Neural cell (in vitro differentiated cells): Measurements from ENCODE around the gene RBBP7. TPM values are rescaled to one million over a fixed set of nuclear protein-coding genes. Genes with fewer than 3 reads are reported as not detected.

Experiments used
- H2AFZ ChIP-seq: fragments of 200-600, 300-800 bp; sonication (generic), shearing (Covaris generic); 2 replicates; pipeline ENCODE4 v1.6.0; 2014; ENCODE audit warnings: low read depth, mild to moderate bottlenecking, antibody characterized with exemption, low read length, moderate library complexity
- H3F3A ChIP-seq: fragments of 200-600 bp; shearing (Covaris generic); 2 replicates; pipeline ENCODE4 v1.6.1; 2016; ENCODE audit warnings: mild to moderate bottlenecking, moderate library complexity, mixed read lengths, antibody characterized with exemption, low read length; ENCODE audit not compliant: insufficient read depth, poor library complexity, severe bottlenecking
- H3K27ac ChIP-seq: fragments of 200-600, 300-800 bp; sonication (generic), shearing (Covaris generic); 2 replicates; pipeline ENCODE4 v1.5.1; 2014; ENCODE audit warnings: mild to moderate bottlenecking, low read length, moderate library complexity
- H3K27me3 ChIP-seq: fragments of 300-800, 200-600 bp; sonication (generic), shearing (Covaris generic); 2 replicates; pipeline ENCODE4 v1.6.0; 2014; ENCODE audit warnings: mild to moderate bottlenecking, low read depth, low read length, moderate library complexity; ENCODE audit not compliant: insufficient read depth
- H3K36me3 ChIP-seq: fragments of 300-800, 200-600 bp; sonication (generic), shearing (Covaris generic); 2 replicates; pipeline ENCODE4 v1.5.1; 2014; ENCODE audit warnings: mild to moderate bottlenecking, antibody characterized with exemption, low read length, moderate library complexity; ENCODE audit not compliant: insufficient read depth
- H3K4me2 ChIP-seq: fragments of 300-800, 200-600 bp; sonication (generic), shearing (Covaris generic); 2 replicates; pipeline ENCODE4 v1.6.0; 2014; ENCODE audit warnings: mild to moderate bottlenecking, low read length
- H3K4me3 ChIP-seq: fragments of 300-800, 200-600 bp; sonication (generic), shearing (Covaris generic); 2 replicates; pipeline ENCODE4 v1.5.1; 2014; ENCODE audit warnings: mild to moderate bottlenecking, low read length, moderate library complexity
- H3K79me2 ChIP-seq: fragments of 200-600 bp; shearing (Covaris generic); replicated peaks from 2 replicates; pipeline ENCODE4 v1.6.0; 2014; ENCODE audit warnings: mild to moderate bottlenecking, low read length, moderate library complexity; ENCODE audit not compliant: insufficient read depth
- H3K9ac ChIP-seq: fragments of 300-800, 200-600 bp; sonication (generic), shearing (Covaris generic); 2 replicates; pipeline ENCODE4 v1.6.1; 2016; ENCODE audit warnings: mild to moderate bottlenecking, low read length, mixed read lengths
- H3K9me2 ChIP-seq: fragments of 200-600 bp; shearing (Covaris generic); 2 replicates; pipeline ENCODE4 v1.6.1; 2016; ENCODE audit warnings: mild to moderate bottlenecking, low read length, mixed read lengths; ENCODE audit not compliant: insufficient read depth
- H3K9me3 ChIP-seq: fragments of 200-600, 300-800 bp; sonication (generic), shearing (Covaris generic); 2 replicates; pipeline ENCODE4 v1.6.1; 2016; ENCODE audit warnings: mild to moderate bottlenecking, mixed run types, low read length, moderate library complexity, mixed read lengths
- H4K20me1 ChIP-seq: fragments of 200-600 bp; shearing (Covaris generic); 2 replicates; pipeline ENCODE4 v1.6.1; 2016; ENCODE audit warnings: mild to moderate bottlenecking, mixed run types; ENCODE audit not compliant: insufficient read depth
- EP300 ChIP-seq: fragments of 450-650 bp; conservative IDR thresholded peaks from 2 replicates; pipeline ENCODE4 v1.6.1; 2014; ENCODE audit warnings: antibody characterized with exemption, mild to moderate bottlenecking, moderate library complexity; ENCODE audit not compliant: poor library complexity, severe bottlenecking
- EZH2 ChIP-seq: fragments of 200-600, 300-800 bp; shearing (Covaris generic), sonication (generic); IDR thresholded peaks from 2 replicates; pipeline ENCODE4 v1.6.1; 2014; ENCODE audit warnings: antibody characterized with exemption, low read length, borderline replicate concordance, mild to moderate bottlenecking; ENCODE audit not compliant: insufficient read depth, poor library complexity, severe bottlenecking
- MXI1 ChIP-seq: fragments of 450-650 bp; conservative IDR thresholded peaks from 2 replicates; pipeline ENCODE4 v1.6.1; 2014; ENCODE audit warnings: antibody characterized with exemption, mild to moderate bottlenecking; ENCODE audit not compliant: poor library complexity, severe bottlenecking
- POLR2AphosphoS5 ChIP-seq: IDR thresholded peaks from 2 replicates; pipeline ENCODE4 v1.6.1; 2012
- RAD21 ChIP-seq: fragments of 450-650 bp; conservative IDR thresholded peaks from 2 replicates; pipeline ENCODE4 v1.6.1; 2014; ENCODE audit warnings: antibody characterized with exemption, mild to moderate bottlenecking, moderate library complexity
- SMC3 ChIP-seq: fragments of 450-650 bp; conservative IDR thresholded peaks from 2 replicates; pipeline ENCODE4 v1.6.1; 2014; ENCODE audit warnings: antibody characterized with exemption, mild to moderate bottlenecking, moderate library complexity; ENCODE audit not compliant: poor library complexity
- TAF1 ChIP-seq: IDR thresholded peaks from 2 replicates; pipeline ENCODE4 v1.6.1; 2012; ENCODE audit warnings: low read depth
- polyA plus RNA-seq: library from polyadenylated mRNA; depleted of rRNA; stranded (reverse); fragments of >200 nt; gene quantifications from 2 replicates; pipeline ENCODE4 v1.2.3, GENCODE V29; 2014
- TF ChIP-seq, protein P1 (sequence below): IDR thresholded peaks from 2 replicates; pipeline ENCODE4 v1.6.1; 2012; ENCODE audit warnings: borderline replicate concordance
- TF ChIP-seq, protein P2 (sequence below): fragments of 450-650 bp; IDR thresholded peaks from 2 replicates; pipeline ENCODE4 v1.5.1; 2014; ENCODE audit warnings: antibody characterized with exemption, mild to moderate bottlenecking, moderate library complexity; ENCODE audit not compliant: poor library complexity, severe bottlenecking

The RBBP7 gene
- polyA plus RNA-seq, 1 donor from 2014 or later: 204 TPM

DNA sequence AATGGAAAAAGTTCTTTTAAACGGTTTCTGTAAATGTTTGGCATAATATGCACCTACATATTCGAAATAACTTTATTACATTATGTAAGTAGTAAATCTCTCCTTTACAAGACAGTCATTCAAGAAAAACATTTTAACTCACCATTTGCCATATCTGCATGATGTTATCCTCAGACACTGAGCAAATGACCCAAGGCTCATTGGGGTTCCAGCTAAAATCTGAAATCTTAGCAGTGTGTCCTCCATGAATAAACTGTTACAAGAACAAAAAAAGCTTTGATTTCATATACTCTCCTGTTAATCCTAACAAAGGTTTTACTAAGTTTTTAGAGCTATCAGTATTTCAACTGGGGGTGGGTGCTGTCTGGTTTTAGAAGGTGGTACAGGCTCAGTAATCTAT is 24.5 kb downstream of the RBBP7 start:
- TF ChIP-seq POLR2AphosphoS5 (no peak), RAD21 (no peak)
- no peaks in the 10 kb centered on the region for H3K9me3 ChIP-seq
- H3F3A ChIP-seq: no peaks in the 10 kb centered on the region
- H3K79me2 ChIP-seq: no peaks in the 10 kb centered on the region
- no peak overlapping the region for H3K27ac ChIP-seq
- no peaks in the 10 kb centered on the region for H3K9me2 ChIP-seq
- H2AFZ ChIP-seq: no peak overlapping the region
- H3K9ac ChIP-seq: no peak overlapping the region
- H3K36me3 ChIP-seq: no peaks in the 10 kb centered on the region
- no peak overlapping the region for H3K4me3 ChIP-seq
- H4K20me1 ChIP-seq: no peaks in the 10 kb centered on the region
- H3K27me3 ChIP-seq: no peaks in the 10 kb centered on the region
- no peak overlapping the region for H3K4me2 ChIP-seq

DNA sequence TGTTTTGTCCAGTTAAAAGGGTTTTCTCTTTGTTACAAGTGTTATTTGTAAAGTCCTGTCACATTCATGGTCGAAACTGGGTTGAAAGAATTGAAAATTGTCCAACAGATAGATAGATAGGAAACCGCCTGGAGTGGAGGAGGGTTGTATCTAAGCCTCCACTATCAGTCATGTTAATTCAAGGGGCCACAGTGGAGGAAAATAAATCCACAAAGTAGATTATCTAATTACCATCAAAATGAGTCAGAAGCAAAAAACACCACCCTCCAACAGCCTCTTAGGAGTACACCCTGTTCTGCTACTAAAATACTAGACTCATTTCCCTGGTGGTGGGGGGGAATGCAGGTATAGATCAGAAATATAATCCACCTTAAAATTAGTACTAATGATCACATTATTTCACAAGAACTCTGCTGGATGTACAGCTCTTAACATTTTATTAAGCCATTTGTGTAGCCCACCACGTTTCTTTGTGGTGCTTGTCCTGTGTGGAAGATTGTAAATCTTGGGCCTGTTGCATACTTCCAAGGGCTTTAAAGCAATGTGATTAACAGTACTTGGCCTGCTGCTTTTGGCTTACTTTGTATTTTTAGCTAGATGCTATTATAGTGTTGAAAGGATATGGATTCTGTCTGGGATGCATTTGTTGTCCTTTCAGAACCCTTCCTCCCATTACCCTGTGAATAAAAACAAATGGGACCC is 26.8 kb downstream of the RBBP7 start:
- Histone ChIP-seq H3F3A (no peaks in the 10 kb centered on the region), H3K4me3 (no peak overlapping the region), H3K27ac (no peak overlapping the region), H4K20me1 (no peaks in the 10 kb centered on the region), H3K27me3 (no peaks in the 10 kb centered on the region), H2AFZ (no peak overlapping the region), H3K9me3 (no peaks in the 10 kb centered on the region), H3K79me2 (no peaks in the 10 kb centered on the region), H3K9ac (no peak overlapping the region), H3K4me2 (no peak overlapping the region), H3K9me2 (no peaks in the 10 kb centered on the region), H3K36me3 (no peaks in the 10 kb centered on the region)
- no peak for TF ChIP-seq EZH2
- no peak for TF ChIP-seq TAF1
- TF ChIP-seq, protein P1, sequence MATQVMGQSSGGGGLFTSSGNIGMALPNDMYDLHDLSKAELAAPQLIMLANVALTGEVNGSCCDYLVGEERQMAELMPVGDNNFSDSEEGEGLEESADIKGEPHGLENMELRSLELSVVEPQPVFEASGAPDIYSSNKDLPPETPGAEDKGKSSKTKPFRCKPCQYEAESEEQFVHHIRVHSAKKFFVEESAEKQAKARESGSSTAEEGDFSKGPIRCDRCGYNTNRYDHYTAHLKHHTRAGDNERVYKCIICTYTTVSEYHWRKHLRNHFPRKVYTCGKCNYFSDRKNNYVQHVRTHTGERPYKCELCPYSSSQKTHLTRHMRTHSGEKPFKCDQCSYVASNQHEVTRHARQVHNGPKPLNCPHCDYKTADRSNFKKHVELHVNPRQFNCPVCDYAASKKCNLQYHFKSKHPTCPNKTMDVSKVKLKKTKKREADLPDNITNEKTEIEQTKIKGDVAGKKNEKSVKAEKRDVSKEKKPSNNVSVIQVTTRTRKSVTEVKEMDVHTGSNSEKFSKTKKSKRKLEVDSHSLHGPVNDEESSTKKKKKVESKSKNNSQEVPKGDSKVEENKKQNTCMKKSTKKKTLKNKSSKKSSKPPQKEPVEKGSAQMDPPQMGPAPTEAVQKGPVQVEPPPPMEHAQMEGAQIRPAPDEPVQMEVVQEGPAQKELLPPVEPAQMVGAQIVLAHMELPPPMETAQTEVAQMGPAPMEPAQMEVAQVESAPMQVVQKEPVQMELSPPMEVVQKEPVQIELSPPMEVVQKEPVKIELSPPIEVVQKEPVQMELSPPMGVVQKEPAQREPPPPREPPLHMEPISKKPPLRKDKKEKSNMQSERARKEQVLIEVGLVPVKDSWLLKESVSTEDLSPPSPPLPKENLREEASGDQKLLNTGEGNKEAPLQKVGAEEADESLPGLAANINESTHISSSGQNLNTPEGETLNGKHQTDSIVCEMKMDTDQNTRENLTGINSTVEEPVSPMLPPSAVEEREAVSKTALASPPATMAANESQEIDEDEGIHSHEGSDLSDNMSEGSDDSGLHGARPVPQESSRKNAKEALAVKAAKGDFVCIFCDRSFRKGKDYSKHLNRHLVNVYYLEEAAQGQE: no peak
- no peak for TF ChIP-seq MXI1
- TF ChIP-seq EP300: no peak
- no peak for TF ChIP-seq SMC3
- TF ChIP-seq, protein P2, sequence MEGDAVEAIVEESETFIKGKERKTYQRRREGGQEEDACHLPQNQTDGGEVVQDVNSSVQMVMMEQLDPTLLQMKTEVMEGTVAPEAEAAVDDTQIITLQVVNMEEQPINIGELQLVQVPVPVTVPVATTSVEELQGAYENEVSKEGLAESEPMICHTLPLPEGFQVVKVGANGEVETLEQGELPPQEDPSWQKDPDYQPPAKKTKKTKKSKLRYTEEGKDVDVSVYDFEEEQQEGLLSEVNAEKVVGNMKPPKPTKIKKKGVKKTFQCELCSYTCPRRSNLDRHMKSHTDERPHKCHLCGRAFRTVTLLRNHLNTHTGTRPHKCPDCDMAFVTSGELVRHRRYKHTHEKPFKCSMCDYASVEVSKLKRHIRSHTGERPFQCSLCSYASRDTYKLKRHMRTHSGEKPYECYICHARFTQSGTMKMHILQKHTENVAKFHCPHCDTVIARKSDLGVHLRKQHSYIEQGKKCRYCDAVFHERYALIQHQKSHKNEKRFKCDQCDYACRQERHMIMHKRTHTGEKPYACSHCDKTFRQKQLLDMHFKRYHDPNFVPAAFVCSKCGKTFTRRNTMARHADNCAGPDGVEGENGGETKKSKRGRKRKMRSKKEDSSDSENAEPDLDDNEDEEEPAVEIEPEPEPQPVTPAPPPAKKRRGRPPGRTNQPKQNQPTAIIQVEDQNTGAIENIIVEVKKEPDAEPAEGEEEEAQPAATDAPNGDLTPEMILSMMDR: no peak
- TF ChIP-seq POLR2AphosphoS5: no peak
- TF ChIP-seq RAD21: no peak

DNA sequence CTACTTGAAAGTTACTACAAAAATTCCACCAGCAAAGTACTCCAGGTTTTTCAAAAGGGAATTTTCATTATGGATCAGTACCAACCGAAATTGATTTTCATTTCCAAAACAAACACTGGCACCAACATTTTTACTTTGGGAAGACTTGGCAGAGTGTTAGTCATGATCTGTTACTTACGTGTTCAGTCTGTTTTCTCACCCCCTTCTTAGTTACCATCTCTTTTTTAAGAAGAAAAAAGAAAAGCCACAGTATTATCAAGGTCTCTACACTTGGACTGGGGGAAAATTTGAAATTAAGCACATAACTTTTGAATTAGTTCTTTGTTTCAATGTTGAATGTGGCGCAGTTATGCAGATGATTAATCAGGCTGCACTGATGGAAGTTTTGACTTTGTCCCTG is 27.5 kb downstream of the RBBP7 start:
- Histone ChIP-seq H3K27ac (no peak overlapping the region), H3K9me3 (no peaks in the 10 kb centered on the region), H3K9me2 (no peaks in the 10 kb centered on the region), H3K36me3 (no peaks in the 10 kb centered on the region), H3K9ac (no peak overlapping the region), H3K79me2 (no peaks in the 10 kb centered on the region), H2AFZ (no peak overlapping the region), H3K27me3 (no peaks in the 10 kb centered on the region), H4K20me1 (no peaks in the 10 kb centered on the region), H3K4me2 (no peak overlapping the region), H3K4me3 (no peak overlapping the region), H3F3A (no peaks in the 10 kb centered on the region)
- TF ChIP-seq EP300 (no peak), MXI1 (no peak), RAD21 (no peak), TAF1 (no peak), SMC3 (no peak), EZH2 (no peak), POLR2AphosphoS5 (no peak)
- TF ChIP-seq, protein P1: no peak
- TF ChIP-seq, protein P2: no peak
